ENCODE measurements around the gene SHOC2.

SHOC2 gene

GRCh38 chr10:110960333-110960712 lies 40.9 kb downstream of the SHOC2 start:
- no peak for FAIRE-seq

DNA sequence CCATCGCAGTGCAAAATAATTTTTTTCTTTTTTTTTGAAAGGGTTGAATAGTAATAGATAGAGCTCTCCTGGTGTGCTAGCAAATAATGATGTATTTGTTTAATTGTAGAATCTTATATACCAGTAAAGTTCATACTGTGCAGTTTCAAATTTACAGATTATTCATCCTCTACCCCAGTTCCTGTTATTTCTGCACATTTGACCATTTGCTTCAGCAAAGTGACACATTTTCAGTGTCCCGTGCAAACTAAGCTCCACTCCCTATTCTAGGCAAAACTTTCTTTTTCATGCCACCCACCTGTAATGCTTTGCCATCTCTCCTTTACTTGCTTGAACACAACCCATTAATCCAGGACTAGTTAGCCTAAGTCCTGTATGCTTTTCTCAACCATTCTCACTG lies 43.0 kb downstream of the SHOC2 start:
- FAIRE-seq (peak; percentile 60), DNase-seq (ENCODE audit: insufficient read length, low spot score) (no peak)
- TF ChIP-seq TAF1 (IDR thresholded peaks at IDR 0.05; ENCODE audit: low read depth, low read length) (no peak), POLR2AphosphoS5 (IDR thresholded peaks at IDR 0.05; ENCODE audit: low read depth, low read length) (no peak), POLR2A (IDR thresholded peaks at IDR 0.05; ENCODE audit: low read depth, low read length) (no peak), PAX5 (IDR thresholded peaks at IDR 0.05; ENCODE audit: insufficient read depth, low read length, severe bottlenecking) (no peak), SPI1 (IDR thresholded peaks at IDR 0.05; ENCODE audit: low read depth, low read length) (peak; percentile 69), POU2F2 (IDR thresholded peaks at IDR 0.05; ENCODE audit: low read depth, low read length) (no peak)

More at GRCh38 chr10:110960333-110960712, 40.9 kb downstream of the SHOC2 start:
- TF ChIP-seq POLR2AphosphoS5 (IDR thresholded peaks at IDR 0.05; ENCODE audit: low read depth, low read length) (no peak), POLR2A (IDR thresholded peaks at IDR 0.05; ENCODE audit: low read depth, low read length) (no peak), SPI1 (IDR thresholded peaks at IDR 0.05; ENCODE audit: low read depth, low read length) (no peak)
- no peak for DNase-seq (ENCODE audit: insufficient read length, low spot score)

DNA sequence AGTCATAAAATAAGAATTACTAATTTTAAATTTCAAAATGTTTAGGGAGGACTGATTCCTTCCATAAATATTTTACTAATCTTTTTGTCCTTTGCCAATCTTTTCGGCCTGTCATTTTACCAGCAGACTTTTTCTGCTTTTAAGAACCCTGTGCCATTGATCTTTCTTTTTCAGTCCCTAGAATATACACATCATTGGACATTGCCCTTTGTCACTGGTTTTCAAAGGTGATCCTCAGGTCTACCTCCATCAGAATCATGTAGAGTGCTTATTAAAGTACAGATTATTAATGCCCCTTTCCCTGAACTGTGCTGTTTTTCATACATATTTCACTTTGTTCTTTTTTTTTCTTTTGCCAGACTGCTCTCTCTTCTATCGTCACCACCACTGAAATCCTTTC lies 43.8 kb downstream of the SHOC2 start:
- no peak for TF ChIP-seq POU2F2 (IDR thresholded peaks at IDR 0.05; ENCODE audit: low read depth, low read length)
- no peak for TF ChIP-seq SPI1 (IDR thresholded peaks at IDR 0.05; ENCODE audit: low read depth, low read length)
- TF ChIP-seq TAF1 (IDR thresholded peaks at IDR 0.05; ENCODE audit: low read depth, low read length), result no peak
- TF ChIP-seq POLR2AphosphoS5 (IDR thresholded peaks at IDR 0.05; ENCODE audit: low read depth, low read length), result no peak
- TF ChIP-seq PAX5 (IDR thresholded peaks at IDR 0.05; ENCODE audit: insufficient read depth, low read length, severe bottlenecking), result no peak
- no peak for TF ChIP-seq POLR2A (IDR thresholded peaks at IDR 0.05; ENCODE audit: low read depth, low read length)
- no peak for FAIRE-seq
- no peak for DNase-seq (ENCODE audit: insufficient read length, low spot score)

DNA sequence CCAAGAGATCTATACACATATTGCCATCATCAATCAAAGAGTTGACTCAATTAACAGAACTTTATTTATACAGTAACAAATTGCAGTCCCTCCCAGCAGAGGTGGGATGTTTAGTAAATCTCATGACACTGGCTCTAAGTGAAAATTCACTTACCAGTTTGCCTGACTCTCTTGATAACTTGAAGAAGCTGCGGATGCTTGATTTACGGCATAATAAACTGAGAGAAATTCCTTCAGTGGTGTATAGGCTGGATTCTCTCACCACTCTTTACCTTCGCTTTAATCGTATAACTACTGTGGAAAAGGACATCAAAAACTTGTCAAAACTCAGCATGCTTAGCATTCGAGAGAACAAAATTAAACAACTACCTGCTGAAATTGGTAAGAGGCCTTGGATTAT lies 45.3 kb downstream of the SHOC2 start:
- no peak for DNase-seq (ENCODE audit: insufficient read length, low spot score)
- TF ChIP-seq POLR2AphosphoS5 (IDR thresholded peaks at IDR 0.05; ENCODE audit: low read depth, low read length), result no peak
- TF ChIP-seq SPI1 (IDR thresholded peaks at IDR 0.05; ENCODE audit: low read depth, low read length), result no peak
- no peak for TF ChIP-seq TAF1 (IDR thresholded peaks at IDR 0.05; ENCODE audit: low read depth, low read length)
- FAIRE-seq, result no peak

GRCh38 chr10:110965216-110965615 lies 45.8 kb downstream of the SHOC2 start:
- DNase-seq (ENCODE audit: insufficient read length, low spot score), result no peak
- no peak for FAIRE-seq
- TF ChIP-seq POLR2A (IDR thresholded peaks at IDR 0.05; ENCODE audit: low read depth, low read length) (no peak), POU2F2 (IDR thresholded peaks at IDR 0.05; ENCODE audit: low read depth, low read length) (no peak), TAF1 (IDR thresholded peaks at IDR 0.05; ENCODE audit: low read depth, low read length) (no peak), POLR2AphosphoS5 (IDR thresholded peaks at IDR 0.05; ENCODE audit: low read depth, low read length) (no peak), SPI1 (IDR thresholded peaks at IDR 0.05; ENCODE audit: low read depth, low read length) (no peak), PAX5 (IDR thresholded peaks at IDR 0.05; ENCODE audit: insufficient read depth, low read length, severe bottlenecking) (no peak)

- no peak for TF ChIP-seq TAF1 (IDR thresholded peaks at IDR 0.05; ENCODE audit: low read depth, low read length)
- no peak for TF ChIP-seq POLR2A (IDR thresholded peaks at IDR 0.05; ENCODE audit: low read depth, low read length)
- no peak for TF ChIP-seq SPI1 (IDR thresholded peaks at IDR 0.05; ENCODE audit: low read depth, low read length)
- TF ChIP-seq POU2F2 (IDR thresholded peaks at IDR 0.05; ENCODE audit: low read depth, low read length), result no peak
- TF ChIP-seq POLR2AphosphoS5 (IDR thresholded peaks at IDR 0.05; ENCODE audit: low read depth, low read length), result no peak
- no peak for TF ChIP-seq PAX5 (IDR thresholded peaks at IDR 0.05; ENCODE audit: insufficient read depth, low read length, severe bottlenecking)
- DNase-seq (ENCODE audit: insufficient read length, low spot score) (no peak), FAIRE-seq (no peak)
Observed at GRCh38 chr10:110966146-110966545, 46.7 kb downstream of the SHOC2 start.

DNA sequence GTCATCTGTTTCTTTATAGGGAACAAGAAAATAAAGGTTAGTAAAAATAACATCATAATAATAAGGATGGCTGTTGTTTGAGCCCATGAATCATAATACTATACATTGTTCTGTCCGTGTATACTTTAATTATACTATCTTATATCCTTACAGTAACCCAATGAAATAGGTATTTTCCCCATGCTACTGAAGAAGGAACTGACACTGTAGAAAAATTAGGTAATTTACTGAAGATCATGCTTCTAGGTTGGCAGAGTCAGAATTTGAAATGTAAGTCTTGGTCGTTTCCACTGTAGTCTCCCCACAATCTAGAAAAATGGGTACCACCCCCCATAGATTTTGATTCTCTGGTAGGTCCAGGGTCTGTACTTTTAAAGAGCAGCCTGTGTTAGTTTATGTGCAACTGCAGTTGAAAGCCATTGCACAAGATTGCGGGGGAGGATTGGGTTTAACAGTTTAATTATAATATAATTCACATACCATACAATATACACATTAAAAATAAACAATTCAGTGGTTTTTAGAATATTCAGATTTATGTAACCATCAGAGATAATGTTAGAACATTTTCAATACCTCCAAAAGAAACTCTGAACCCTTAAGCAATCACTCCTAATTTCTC lies 47.7 kb downstream of the SHOC2 start:
- no peak for TF ChIP-seq POLR2AphosphoS5 (IDR thresholded peaks at IDR 0.05; ENCODE audit: low read depth, low read length)
- TF ChIP-seq POLR2A (IDR thresholded peaks at IDR 0.05; ENCODE audit: low read depth, low read length), result no peak
- TF ChIP-seq POU2F2 (IDR thresholded peaks at IDR 0.05; ENCODE audit: low read depth, low read length), result no peak
- peak; percentile 65 for TF ChIP-seq SPI1 (IDR thresholded peaks at IDR 0.05; ENCODE audit: low read depth, low read length)
- TF ChIP-seq PAX5 (IDR thresholded peaks at IDR 0.05; ENCODE audit: insufficient read depth, low read length, severe bottlenecking), result no peak
- DNase-seq (ENCODE audit: insufficient read length, low spot score) (no peak), FAIRE-seq (no peak)

DNA sequence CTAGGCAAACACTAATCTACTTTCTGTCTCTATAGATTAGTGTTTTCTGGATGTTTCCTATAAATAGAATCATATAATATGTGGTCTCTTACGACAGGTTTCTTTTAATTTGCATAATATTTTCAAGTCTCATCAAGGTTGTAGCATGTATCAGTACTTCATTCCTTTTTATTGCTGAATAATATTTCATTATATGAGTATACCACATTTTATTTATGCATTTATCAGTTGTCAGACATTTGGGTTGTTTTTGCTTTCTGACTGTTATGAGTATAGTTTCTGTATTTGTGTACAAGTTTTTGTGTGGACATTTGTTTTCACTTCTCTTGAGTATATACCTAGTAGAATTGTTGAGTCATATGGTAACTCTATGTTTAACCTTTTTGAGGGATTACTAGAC lies 48.2 kb downstream of the SHOC2 start:
- TF ChIP-seq TAF1 (IDR thresholded peaks at IDR 0.05; ENCODE audit: low read depth, low read length) (no peak), PAX5 (IDR thresholded peaks at IDR 0.05; ENCODE audit: insufficient read depth, low read length, severe bottlenecking) (no peak), POLR2AphosphoS5 (IDR thresholded peaks at IDR 0.05; ENCODE audit: low read depth, low read length) (no peak), POU2F2 (IDR thresholded peaks at IDR 0.05; ENCODE audit: low read depth, low read length) (no peak), SPI1 (IDR thresholded peaks at IDR 0.05; ENCODE audit: low read depth, low read length) (no peak), POLR2A (IDR thresholded peaks at IDR 0.05; ENCODE audit: low read depth, low read length) (no peak)
- DNase-seq (ENCODE audit: insufficient read length, low spot score), result no peak
- FAIRE-seq, result no peak

DNA sequence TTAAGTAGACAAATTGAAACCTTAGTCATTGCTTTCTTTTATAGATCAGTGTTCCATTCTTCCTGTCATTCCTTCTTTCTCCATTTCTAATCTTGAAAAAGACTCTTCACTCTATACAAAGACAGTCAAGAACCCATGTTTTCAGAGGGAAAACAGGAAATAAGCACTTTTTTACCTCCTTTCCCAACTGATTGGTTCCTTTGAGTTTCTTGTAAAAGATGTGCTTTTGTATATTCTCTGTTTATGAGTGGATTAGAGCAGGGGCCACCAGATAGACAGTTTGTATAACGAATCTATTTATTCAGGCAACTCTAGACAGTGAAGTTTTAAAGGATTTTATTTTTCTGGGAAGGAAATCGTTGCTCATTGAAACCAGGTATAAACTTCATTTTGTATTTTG lies 49.8 kb downstream of the SHOC2 start:
- TF ChIP-seq TAF1 (IDR thresholded peaks at IDR 0.05; ENCODE audit: low read depth, low read length), result no peak
- TF ChIP-seq POLR2AphosphoS5 (IDR thresholded peaks at IDR 0.05; ENCODE audit: low read depth, low read length), result no peak
- no peak for TF ChIP-seq SPI1 (IDR thresholded peaks at IDR 0.05; ENCODE audit: low read depth, low read length)
- no peak for TF ChIP-seq PAX5 (IDR thresholded peaks at IDR 0.05; ENCODE audit: insufficient read depth, low read length, severe bottlenecking)
- no peak for TF ChIP-seq POU2F2 (IDR thresholded peaks at IDR 0.05; ENCODE audit: low read depth, low read length)
- no peak for TF ChIP-seq POLR2A (IDR thresholded peaks at IDR 0.05; ENCODE audit: low read depth, low read length)
- FAIRE-seq (no peak), DNase-seq (ENCODE audit: insufficient read length, low spot score) (no peak)

GRCh38 chr10:110971638-110972037 lies 52.2 kb downstream of the SHOC2 start:
- FAIRE-seq, result no peak
- no peak for DNase-seq (ENCODE audit: insufficient read length, low spot score)
- no peak for TF ChIP-seq POLR2AphosphoS5 (IDR thresholded peaks at IDR 0.05; ENCODE audit: low read depth, low read length)
- TF ChIP-seq POLR2A (IDR thresholded peaks at IDR 0.05; ENCODE audit: low read depth, low read length), result no peak
- TF ChIP-seq PAX5 (IDR thresholded peaks at IDR 0.05; ENCODE audit: insufficient read depth, low read length, severe bottlenecking), result no peak
- TF ChIP-seq SPI1 (IDR thresholded peaks at IDR 0.05; ENCODE audit: low read depth, low read length), result no peak
- no peak for TF ChIP-seq POU2F2 (IDR thresholded peaks at IDR 0.05; ENCODE audit: low read depth, low read length)
- no peak for TF ChIP-seq TAF1 (IDR thresholded peaks at IDR 0.05; ENCODE audit: low read depth, low read length)
